ENCODE measurements around the gene HCN2.

Gene HCN2

DNA sequence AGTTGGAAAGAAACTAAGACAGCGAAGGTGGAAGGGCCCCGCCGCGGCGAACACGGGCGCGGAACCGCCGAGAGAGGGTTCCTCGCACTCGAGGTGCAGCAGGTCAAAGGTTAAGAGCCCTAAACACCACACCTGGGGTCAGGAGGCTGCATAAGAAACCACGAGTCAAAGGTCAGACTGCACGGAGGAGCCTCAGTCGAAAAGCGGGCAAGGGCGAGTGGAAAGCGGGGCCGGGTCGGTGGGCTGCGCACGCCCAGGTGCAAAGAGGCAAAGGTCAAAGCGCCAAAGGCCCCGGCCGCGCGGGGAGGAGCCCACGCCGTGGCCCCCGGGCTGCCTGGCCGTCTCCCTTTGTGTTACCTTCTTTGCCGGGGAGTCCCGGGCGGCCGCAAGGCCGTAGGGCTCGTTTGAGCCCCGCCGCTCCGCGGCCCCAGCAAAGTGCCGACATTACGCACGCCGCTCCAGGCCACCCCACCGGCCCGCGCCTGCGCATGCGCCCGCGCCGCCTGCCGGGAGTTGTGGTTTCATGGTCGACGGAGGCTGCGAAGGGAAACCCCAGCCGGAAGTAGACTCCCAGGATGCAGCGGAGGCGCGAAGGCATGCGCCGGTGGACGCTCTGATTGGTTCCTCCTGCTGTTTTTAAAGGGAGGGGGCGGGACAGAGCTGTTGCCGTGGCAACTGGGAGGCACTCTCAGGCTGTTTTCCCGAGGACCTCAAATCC lies 43.5 kb downstream of the HCN2 start, which contains the start of gene POLRMT:
TSS of gene POLRMT (minus strand) at position 470 of the 718 bp plus-strand sequence. CDS start at position 445, 25 bp downstream.
- H3K4me3 ChIP-seq (ENCODE audit: low read length): peak within 1 kb of the TSS; percentile 89
- peak; percentile 98 for DNase-seq (ENCODE audit: low read depth)
- TF ChIP-seq, protein P1, sequence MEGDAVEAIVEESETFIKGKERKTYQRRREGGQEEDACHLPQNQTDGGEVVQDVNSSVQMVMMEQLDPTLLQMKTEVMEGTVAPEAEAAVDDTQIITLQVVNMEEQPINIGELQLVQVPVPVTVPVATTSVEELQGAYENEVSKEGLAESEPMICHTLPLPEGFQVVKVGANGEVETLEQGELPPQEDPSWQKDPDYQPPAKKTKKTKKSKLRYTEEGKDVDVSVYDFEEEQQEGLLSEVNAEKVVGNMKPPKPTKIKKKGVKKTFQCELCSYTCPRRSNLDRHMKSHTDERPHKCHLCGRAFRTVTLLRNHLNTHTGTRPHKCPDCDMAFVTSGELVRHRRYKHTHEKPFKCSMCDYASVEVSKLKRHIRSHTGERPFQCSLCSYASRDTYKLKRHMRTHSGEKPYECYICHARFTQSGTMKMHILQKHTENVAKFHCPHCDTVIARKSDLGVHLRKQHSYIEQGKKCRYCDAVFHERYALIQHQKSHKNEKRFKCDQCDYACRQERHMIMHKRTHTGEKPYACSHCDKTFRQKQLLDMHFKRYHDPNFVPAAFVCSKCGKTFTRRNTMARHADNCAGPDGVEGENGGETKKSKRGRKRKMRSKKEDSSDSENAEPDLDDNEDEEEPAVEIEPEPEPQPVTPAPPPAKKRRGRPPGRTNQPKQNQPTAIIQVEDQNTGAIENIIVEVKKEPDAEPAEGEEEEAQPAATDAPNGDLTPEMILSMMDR (conservative IDR thresholded peaks at IDR 0.05; ENCODE audit: low read length): no peak; the same call in none of the 2 replicates

DNA sequence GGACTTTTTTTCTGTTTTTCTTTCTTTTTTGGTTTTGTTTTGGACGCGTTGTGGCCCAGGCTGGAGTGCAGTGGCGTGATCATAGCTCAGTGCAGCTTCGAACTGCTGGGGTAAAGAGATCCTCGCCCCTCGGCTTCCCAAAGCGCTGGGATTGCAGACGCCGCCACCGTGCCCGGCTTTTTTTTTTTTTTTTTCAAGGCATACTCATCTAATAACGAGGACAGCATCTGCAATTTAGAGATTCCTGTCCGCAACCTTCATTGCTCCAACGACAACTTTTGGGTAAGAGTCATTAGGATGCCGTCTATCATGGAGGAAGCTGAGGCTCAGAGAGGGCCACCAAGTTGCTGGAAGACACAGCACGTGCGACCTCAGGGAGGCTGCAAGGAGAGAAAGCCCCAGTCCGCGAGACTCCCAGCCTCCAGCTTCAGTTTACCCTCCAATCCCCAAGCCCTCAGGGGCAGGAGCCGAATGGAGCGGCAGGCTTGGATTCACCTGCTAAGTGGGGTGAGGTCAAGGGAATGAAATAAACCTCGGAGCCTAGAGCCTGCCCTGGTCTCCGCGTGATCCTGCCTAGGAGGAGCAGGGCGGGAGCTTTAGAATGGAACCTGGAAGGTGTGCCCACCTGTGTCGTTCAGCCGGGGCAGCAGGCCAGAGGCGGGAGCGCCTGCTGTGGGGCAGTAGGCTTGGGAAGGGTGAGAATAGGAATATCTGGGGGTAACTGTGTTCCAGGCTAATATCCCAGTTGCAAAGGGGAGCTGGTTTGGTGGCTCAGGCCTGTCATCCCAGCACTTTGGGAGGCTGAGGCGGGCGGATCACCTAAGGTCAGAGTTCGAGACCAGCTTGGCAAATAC lies 44.3 kb downstream of the HCN2 start:
- TF ChIP-seq, protein P1 (conservative IDR thresholded peaks at IDR 0.05; ENCODE audit: low read length): no peak
- DNase-seq (ENCODE audit: low read depth): no peak

DNA sequence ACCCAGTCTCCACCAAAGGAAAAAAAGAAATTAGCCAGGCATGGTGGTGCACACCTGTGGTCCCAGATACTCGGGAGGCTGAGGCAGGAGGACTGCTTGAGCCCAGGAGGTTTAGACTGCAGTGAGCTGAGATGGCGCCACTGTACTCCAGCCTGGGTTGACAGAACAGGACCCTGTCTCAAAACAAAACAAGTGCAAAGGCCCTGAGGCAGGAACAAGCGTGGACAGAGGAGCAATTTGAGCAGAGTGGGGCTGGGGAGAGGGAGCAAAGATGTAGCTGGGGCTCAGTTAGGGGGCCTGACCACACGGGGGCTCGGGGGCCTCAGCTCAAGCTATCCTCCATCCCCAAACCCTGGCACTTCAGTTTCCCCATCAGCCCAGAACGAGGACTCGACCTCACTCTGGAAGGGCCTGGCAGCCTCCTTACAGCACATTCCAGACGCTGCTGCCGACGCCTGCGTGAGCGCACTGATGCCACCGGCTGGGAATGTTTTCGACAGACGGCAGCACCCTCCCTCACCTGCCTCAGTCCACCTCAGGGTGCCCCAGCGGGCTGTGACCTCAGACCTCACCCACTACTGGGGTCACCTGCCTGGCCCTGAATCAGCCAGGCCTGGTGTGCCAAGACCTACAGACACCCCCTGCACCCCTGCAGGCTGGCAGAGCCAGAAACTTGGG lies 45.4 kb downstream of the HCN2 start:
- DNase-seq (ENCODE audit: low read depth): no peak
- TF ChIP-seq, protein P1 (conservative IDR thresholded peaks at IDR 0.05; ENCODE audit: low read length): no peak
- no peak overlapping the region for H3K4me3 ChIP-seq (ENCODE audit: low read length)

More for the DNA sequence above, 44.3 kb downstream of the HCN2 start:
- peak overlapping the region; percentile 87 for H3K4me3 ChIP-seq (ENCODE audit: low read length)

DNA sequence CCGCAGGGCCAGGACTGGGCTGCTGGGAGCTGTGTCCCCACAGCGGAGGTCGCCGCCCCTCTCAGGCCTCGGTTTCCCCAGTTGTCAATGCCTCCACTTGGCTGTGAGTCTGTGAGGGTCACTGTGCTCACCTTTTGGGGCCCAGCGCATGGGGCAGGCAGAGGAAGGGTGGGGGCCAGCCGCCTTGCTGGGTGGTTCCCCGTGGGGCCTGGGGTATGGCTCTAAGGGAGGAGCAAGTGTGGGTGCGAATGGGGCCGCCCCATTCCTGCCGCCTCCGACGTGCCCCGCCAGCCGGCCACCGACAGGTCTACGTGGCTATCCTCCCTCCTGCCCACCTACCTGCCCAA lies 49.2 kb downstream of the HCN2 start:
- peak overlapping the region; percentile 62 for H3K4me3 ChIP-seq (ENCODE audit: low read length)
- TF ChIP-seq, protein P1 (conservative IDR thresholded peaks at IDR 0.05; ENCODE audit: low read length): no peak
- DNase-seq (ENCODE audit: low read depth): no peak

DNA sequence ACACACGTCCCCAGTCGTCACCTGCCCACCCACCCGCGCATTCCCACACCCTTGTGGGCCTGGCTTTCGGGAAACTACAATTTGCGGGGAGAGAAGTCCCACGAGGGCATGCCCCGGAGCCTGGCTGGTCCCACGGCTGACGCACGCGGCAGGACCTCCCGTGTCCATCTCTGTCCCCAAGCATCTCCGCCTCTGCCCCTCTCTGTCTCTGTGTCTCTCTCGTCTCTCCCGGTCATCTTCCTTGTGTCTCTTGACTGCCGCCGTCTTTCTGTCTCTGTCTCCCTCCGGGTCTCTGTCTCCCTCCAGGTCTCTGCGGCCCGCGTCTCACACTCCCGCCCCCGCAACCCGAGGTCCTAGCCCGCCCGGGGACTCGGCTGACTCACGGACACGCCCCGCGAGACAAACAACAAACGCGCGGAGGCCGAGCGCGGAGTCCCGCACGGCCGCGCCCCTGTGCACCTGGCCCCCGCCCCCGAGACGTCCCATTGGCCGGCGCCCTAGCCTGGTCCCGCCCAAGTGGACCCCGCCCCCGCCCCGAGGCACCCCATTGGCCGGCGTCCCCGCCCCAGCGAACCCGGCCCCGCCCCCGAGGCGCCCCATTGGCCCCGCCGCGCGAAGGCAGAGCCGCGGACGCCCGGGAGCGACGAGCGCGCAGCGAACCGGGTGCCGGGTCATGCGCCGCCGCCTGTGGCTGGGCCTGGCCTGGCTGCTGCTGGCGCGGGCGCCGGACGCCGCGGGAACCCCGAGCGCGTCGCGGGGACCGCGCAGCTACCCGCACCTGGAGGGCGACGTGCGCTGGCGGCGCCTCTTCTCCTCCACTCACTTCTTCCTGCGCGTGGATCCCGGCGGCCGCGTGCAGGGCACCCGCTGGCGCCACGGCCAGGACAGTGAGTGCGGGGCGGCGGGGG lies 49.8 kb downstream of the HCN2 start, which contains the start of gene FGF22:
TSS of gene FGF22 (plus strand) at position 627 of the 908 bp plus-strand sequence. CDS start at position 674, 47 bp downstream.
- peak; percentile 80 for DNase-seq (ENCODE audit: low read depth)
- peak within 1 kb of the TSS; percentile 62 for H3K4me3 ChIP-seq (ENCODE audit: low read length)
- TF ChIP-seq, protein P1 (conservative IDR thresholded peaks at IDR 0.05; ENCODE audit: low read length): no peak

DNA sequence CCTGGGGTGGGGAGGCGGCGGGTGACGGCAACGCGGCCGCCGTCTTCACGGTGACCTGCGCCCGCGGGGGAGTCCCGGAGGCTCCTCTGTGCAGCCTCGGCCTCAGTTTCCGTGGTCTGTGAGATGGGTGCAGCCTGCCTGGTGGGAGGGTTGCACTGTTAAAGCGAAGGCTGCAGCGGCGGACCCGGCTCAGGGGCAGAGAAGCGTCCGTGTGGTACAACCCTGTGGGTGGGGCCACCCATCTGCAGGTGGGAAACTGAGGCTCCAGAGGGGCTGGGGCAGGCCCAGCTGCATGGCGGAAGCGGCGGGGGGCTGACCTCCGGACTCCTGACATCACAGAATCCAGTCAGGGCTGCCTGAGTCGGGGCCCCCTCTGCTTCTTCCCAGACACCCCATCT lies 50.5 kb downstream of the HCN2 start:
- TF ChIP-seq, protein P1 (conservative IDR thresholded peaks at IDR 0.05; ENCODE audit: low read length): no peak
- no peak overlapping the region; the same call in 1 of the 2 replicates for H3K4me3 ChIP-seq (ENCODE audit: low read length)
- DNase-seq (ENCODE audit: low read depth): no peak

All from AG10803 (cell line).